ENCODE data around the gene COMTD1.
A peak's percentile ranks its signal among the peaks of the same experiment; 100 is the strongest.

COMTD1 gene

GRCh38 chr10:75235375-75236177, at the start of gene COMTD1:
Gene COMTD1 (minus strand): TSS chr10:75235957. CDS start chr10:75235928, 29 bp downstream.
- DNase-seq (ENCODE audit: low read depth in 1 of 2, low spot score in 1 of 2): peak; percentile 87 to 88

GRCh38 chr10:75283671-75284470, 48.1 kb upstream of the COMTD1 start:
- DNase-seq (ENCODE audit: low read depth in 1 of 2, low spot score in 1 of 2): no peak

GRCh38 chr10:75283078-75283670, 47.4 kb upstream of the COMTD1 start:
- no peak for DNase-seq (ENCODE audit: low read depth in 1 of 2, low spot score in 1 of 2)

- no peak for DNase-seq (ENCODE audit: low read depth in 1 of 2, low spot score in 1 of 2)
These were observed 46.2 kb upstream of the COMTD1 start for GRCh38 chr10:75281974-75282373.

- DNase-seq (ENCODE audit: low read depth in 1 of 2, low spot score in 1 of 2): no peak
These were observed 44.5 kb upstream of the COMTD1 start for GRCh38 chr10:75280236-75280635.

- DNase-seq (ENCODE audit: low read depth in 1 of 2, low spot score in 1 of 2): no peak
These were observed 40.5 kb upstream of the COMTD1 start for GRCh38 chr10:75276069-75276872.

- no peak for DNase-seq (ENCODE audit: low read depth in 1 of 2, low spot score in 1 of 2)
These were observed 37.1 kb upstream of the COMTD1 start for GRCh38 chr10:75272896-75273295.

- DNase-seq (ENCODE audit: low read depth in 1 of 2, low spot score in 1 of 2): no peak
These were observed 36.3 kb upstream of the COMTD1 start for GRCh38 chr10:75272094-75272493.

- no peak for DNase-seq (ENCODE audit: low read depth in 1 of 2, low spot score in 1 of 2)
These were observed 33.8 kb upstream of the COMTD1 start for GRCh38 chr10:75269605-75270004.

- DNase-seq (ENCODE audit: low read depth in 1 of 2, low spot score in 1 of 2): no peak
These were observed 31.2 kb upstream of the COMTD1 start for GRCh38 chr10:75266945-75267344.

GRCh38 chr10:75265856-75266255, 30.1 kb upstream of the COMTD1 start:
- DNase-seq (ENCODE audit: low read depth in 1 of 2, low spot score in 1 of 2): no peak

- DNase-seq (ENCODE audit: low read depth in 1 of 2, low spot score in 1 of 2): no peak
These were observed 28.0 kb upstream of the COMTD1 start for GRCh38 chr10:75263806-75264205.

- DNase-seq (ENCODE audit: low read depth in 1 of 2, low spot score in 1 of 2): no peak
These were observed 26.3 kb upstream of the COMTD1 start for GRCh38 chr10:75261813-75262705.

GRCh38 chr10:75260990-75261389, 25.2 kb upstream of the COMTD1 start:
- DNase-seq (ENCODE audit: low read depth in 1 of 2, low spot score in 1 of 2): no peak

GRCh38 chr10:75254739-75255138, 19.0 kb upstream of the COMTD1 start:
- no peak for DNase-seq (ENCODE audit: low read depth in 1 of 2, low spot score in 1 of 2)

- no peak for DNase-seq (ENCODE audit: low read depth in 1 of 2, low spot score in 1 of 2)
These were observed 17.8 kb upstream of the COMTD1 start for GRCh38 chr10:75253281-75254220.

GRCh38 chr10:75250934-75251333, 15.2 kb upstream of the COMTD1 start:
- DNase-seq (ENCODE audit: low read depth in 1 of 2, low spot score in 1 of 2): no peak

- no peak for DNase-seq (ENCODE audit: low read depth in 1 of 2, low spot score in 1 of 2)
These were observed 12.0 kb upstream of the COMTD1 start for GRCh38 chr10:75247797-75248196.

- no peak for DNase-seq (ENCODE audit: low read depth in 1 of 2, low spot score in 1 of 2)
These were observed 10.7 kb upstream of the COMTD1 start for GRCh38 chr10:75246506-75246905.

Measured in activated T-helper 1 cell treated with anti-CD3 and anti-CD28 coated beads, Interleukin-2, amount 50 U/mL, for 16 hours (primary cell).